GM21717 (cell line): ENCODE data around the gene TMEM273.

Source experiments
- ATAC-seq: cut with Tn5 transposase; IDR thresholded peaks from one replicate; pipeline ENCODE4 v1.9.1; 2021; ENCODE audit warnings: mild to moderate bottlenecking, moderate library complexity; ENCODE audit not compliant: unreplicated experiment

Gene TMEM273

GRCh38 chr10:49149881-49150280 is 38.3 kb downstream of the TMEM273 start:
- no peak for ATAC-seq

GRCh38 chr10:49144058-49144720 is 44.0 kb downstream of the TMEM273 start:
- no peak for ATAC-seq

DNA sequence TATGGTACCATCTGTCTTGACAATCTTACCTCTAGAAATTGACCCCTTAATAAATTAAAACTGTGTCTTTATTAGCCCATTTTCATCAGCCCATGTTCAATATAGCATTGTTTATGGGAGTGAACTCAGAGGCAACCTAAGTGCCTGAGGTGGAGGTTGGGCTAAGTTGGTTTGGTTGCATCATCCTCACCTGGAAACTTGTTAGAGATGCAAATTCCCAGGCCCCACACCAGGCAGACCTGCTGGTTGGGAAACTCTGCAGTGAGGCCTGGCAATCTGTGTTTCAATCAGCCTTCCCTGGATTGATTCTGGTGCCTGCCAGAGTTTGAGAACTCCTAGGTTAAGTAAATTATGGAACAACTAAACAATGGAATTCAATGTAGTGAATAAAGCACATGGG is 44.9 kb downstream of the TMEM273 start:
- no peak for ATAC-seq

DNA sequence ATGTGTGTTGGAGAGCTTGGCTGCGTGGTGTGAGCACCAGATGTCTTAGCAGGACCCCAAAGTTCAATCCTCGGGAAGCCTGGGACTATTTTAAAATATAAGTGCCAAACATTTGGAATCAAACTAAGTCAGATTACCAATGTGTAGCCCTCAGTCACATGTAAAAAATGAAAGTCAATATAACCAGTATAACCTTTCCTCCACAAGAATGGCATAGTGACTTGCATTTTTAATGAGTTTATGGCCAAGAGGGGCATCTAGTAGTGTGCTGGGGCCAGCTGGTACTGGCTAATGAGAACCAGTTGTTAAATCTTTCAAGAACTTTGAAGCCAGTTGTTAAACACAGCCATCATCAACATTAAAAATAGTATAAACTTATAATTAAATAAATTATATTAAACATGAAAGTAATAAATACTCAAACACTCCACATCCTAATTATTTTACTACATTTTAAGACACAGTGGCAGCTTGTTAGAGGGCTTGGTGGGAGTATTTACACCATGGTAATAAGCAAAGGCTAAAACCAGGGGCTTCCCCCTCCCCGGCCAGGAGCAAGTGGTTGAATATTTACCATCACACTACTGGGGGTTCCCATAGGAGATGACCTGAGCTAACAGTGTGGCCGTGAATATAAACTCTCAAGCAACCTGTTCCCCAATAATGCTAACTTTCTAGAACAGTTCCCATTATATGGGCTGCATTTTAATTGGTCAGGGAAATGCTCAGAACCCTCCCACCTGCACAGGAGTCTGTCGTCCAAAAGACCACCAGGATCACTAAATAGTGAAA is 46.5 kb downstream of the TMEM273 start:
- no peak for ATAC-seq

GRCh38 chr10:49140304-49141177 is 47.6 kb downstream of the TMEM273 start:
- ATAC-seq = no peak

DNA sequence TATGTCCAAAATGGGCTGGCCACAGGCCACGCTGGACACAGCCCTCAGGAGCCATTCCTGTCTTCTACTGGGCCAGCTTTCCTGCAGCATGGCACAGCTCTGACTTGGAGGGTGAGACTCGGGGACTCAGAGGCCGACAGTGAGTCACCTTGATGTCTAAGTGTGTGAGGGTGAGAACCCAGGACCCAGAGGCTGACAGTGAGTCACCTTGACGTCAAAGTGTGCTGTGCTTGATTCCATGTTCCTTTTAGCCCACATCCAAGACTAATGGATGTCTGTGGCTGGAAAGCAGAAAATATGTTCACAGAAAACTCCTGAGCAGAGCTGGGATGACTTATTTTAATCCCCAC is 48.4 kb downstream of the TMEM273 start:
- no peak for ATAC-seq

DNA sequence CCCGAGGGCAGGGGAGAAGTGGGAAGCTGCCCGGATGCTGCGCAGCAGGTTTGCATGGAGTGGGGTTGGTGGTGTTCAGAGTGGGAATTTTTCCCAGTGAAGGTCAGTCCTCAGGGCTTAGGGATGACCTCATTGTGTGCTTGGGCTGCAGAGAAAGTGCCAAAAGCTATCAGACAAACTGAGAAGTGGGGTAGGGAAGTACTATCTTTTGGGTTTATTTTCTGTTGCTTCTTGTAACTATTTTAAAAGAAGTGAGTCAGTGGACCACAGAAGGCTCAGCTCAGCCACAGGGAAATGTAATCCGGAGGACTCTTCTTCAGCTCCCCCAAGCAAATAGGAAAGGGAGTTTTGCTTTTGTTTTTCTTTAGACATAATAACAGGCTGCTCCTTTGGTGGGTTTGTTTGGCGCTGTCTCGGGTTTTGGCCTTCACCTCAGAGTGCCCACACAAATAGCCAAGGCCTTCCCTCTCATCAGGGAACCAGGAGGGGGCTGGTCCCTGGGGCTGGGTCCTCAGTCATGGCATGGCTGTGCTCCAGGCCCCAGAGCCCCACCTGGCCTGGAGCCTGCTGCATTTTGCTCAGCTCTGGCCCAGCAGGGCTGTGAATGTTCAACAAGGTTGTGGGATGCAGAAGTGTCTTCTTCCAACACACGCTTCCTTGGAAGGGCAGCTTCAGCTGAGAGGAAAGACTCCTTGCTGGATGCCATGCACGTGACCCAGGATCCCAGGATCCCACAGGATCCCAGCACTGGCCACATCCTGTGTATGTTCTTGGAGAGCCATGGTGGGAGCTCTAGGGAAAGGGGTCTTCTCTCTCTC is 49.0 kb downstream of the TMEM273 start:
- no peak for ATAC-seq

GRCh38 chr10:49138361-49138891 is 49.8 kb downstream of the TMEM273 start:
- ATAC-seq = no peak

DNA sequence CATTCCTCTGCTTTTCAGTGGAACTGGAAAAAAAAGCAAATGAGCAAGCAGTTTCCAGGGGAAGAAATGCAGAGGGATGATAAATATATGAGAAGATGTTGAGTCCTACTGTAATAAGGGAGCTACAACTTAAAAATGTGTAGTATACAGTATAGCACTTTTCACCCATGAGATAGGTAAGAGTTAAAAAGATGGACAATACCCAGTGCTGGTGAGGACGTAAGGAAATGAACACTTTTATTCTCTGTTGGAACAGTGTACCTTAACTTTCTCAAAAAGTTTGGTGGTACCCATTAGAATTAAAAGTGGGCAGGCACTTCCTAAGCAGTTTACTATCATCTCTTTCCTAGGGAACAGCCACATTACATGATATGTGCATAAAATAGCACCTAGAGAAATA is 51.7 kb downstream of the TMEM273 start:
- ATAC-seq = no peak

GRCh38 chr10:49135575-49136313 is 52.4 kb downstream of the TMEM273 start:
- no peak for ATAC-seq

DNA sequence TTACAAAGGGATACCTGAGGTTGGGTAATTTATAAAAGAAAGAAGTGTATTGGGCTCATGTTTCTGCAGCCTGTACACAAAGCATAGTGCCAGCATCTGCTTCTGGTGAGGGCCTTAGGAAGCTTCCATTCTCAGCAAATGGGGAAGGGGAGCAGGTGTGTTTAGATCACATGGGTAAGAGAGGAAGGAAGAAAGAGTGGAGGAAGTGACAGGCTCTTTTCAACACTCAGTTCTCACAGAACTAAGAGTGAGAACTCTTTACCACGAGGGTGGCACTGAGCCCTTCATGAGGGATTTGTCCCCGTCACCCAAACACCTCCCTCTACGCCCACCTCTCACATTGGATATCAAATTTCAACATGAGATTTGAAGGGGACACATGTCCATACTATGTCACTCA is 53.9 kb downstream of the TMEM273 start:
- no peak for ATAC-seq

GRCh38 chr10:49133706-49134248 is 54.4 kb downstream of the TMEM273 start, which contains the start of gene FAM170B:
Gene FAM170B (minus strand): TSS chr10:49134021. CDS start chr10:49133918, 103 bp downstream.
- no peak for ATAC-seq

DNA sequence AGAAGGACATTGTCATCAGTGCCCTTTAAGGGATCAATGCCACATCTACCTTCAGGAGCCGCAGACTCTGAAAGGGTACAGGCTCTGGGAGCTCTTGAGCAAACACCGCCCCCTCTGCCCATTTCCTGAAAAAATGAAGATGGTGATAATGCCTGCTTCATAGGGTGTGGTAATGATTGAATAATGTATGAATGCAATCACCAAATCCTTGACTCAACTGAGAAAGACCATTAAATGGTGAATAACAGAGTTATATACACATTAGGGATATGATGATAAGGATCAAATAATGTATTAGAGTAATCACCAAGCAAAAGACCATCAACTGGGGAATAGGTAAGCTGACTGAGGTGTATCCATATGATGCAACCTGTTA is 55.8 kb downstream of the TMEM273 start:
- ATAC-seq = no peak

DNA sequence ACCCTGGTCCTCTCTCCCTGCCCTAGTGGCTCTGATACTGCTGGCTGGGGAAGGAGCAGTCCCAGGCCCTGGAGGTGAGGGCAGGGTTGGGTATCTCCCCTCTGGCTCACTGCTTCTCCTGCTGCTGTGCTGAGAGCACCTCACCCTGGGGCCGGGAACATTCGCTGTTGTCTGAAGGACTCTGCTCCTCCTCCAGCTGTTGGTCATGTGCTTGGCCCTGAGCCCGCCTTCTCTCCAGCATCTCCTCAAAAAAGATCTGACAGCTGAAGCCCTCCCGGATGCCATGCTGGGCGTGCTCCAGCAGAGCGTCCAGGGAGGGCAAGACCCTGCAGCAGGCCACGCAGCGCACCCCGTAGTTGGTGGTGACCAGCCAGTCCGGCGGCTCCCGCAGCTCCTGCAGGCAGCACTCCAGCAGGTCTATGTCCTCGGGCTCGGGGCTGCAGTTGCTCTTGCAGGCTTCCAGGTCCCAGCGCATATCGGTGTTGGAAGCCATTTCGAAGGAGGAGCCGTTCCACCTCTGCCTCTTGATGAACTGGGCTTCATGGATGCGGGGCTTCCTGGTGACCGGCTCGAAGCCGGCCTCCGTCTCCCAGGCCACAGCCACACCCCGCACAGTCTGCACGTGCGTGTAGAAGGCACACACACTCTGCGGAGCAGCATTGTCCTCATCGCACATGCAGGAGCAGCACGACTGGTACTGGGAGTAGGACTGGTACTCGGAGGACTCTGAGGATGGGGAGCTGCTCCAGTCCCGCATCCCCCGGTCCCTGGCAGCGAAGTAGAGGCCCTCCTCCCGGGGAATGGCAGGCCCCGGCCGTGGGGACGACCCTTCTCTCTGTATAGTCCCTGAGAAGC is 56.5 kb downstream of the TMEM273 start:
- no peak for ATAC-seq

DNA sequence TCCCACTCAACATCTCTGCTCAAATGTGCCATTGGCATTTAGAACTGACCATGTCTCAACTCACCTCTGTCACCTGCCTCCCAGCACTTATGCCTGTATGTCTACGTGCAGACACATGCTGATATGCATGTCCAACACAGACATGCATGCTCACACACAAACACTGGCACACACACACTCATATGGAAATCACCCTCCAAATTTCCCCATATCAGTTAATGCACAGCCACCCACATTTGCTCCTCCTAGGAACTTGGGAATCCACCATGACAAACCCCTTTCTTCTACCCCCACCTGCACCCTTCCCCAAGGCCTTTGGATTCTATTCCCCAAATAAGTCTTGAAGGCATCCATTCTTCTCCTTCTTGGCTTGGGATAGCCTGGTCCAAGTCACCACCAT is 58.8 kb downstream of the TMEM273 start:
- ATAC-seq = no peak

DNA sequence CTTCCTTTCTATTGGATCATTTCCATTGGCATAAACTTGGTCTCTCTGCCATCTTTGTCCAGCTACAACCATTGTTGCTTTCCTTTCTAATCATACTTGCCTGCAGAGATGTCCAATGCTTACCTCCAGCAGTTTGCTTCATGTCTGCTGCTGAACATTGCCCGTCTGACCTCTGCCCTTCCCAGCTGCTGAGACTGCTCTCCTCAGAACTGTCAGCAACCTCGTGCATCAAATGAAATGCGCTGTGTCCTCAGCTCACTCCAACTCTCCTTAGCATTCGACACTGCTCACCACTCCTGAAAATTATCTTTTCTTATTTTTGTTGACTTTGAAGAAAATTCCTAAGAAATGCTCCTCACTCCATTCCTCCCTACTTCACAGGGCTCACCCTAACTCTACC is 59.3 kb downstream of the TMEM273 start:
- ATAC-seq = no peak

DNA sequence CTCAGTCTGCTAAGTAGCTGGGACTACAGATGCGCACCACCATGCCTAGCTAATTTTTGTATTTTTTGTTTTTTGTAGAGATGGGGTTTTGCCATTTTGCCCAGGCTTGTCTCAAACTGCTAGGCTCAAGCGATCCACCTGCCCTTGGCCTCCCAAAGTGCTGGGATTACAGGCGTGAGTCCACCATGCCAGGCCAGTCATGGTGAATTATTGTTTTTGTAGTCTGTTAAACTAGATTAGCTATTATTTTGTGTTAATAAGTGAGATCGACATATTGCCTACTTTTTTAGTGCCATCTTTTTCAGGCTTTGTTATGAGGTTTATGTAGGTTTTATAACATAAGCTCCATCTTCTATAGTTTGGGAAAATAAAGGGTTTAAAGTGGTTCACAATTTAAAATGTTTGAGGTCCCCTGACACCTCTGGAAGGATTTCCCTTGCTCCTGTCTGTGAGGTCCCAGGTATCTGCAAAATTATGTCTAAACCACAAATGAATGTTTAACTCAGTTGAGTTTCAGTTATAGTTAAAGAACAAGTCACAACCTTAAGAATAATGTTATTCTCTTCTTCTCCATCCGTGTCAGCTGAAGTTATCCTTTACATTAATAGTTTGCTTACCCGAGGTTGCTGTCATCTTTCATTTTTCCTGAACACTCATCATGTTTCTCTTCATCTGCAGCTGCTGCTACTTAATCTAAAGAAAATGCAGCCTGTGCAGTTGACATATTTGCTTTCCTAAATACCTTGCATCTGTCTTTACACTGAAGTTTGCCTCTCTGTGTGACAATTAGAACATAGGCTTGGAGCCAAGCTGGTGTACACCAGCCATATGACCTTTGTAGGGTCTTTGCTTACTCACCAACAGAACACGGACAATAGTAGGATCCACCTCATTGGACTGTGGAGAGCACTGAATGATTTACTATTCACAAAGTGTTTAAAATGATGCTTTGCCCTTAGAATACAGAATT is 63.9 kb downstream of the TMEM273 start:
- no peak for ATAC-seq
